Neuronal stem cell (in vitro differentiated cells): ENCODE data around the gene PRKCE.

Experiments used
- DNase-seq: peaks from one replicate; pipeline ENCODE4 v3.0.0-alpha.2; 2013; ENCODE audit warnings: low spot score
- H2AFZ ChIP-seq: one replicate; pipeline ENCODE4 v1.6.1; 2013; ENCODE audit warnings: mild to moderate bottlenecking, low read length, inconsistent platforms
- H2AK5ac ChIP-seq: 2 replicates; pipeline ENCODE4 v1.6.1; 2013; ENCODE audit warnings: low read depth, mild to moderate bottlenecking, inconsistent platforms, low read length, moderate library complexity, mixed read lengths
- H2BK120ac ChIP-seq: 2 replicates; pipeline ENCODE4 v1.6.1; 2013; ENCODE audit warnings: low read depth, mild to moderate bottlenecking, inconsistent platforms, low read length, moderate library complexity, mixed read lengths
- H2BK12ac ChIP-seq: one replicate; pipeline ENCODE4 v1.6.1; 2013; ENCODE audit warnings: low read length, inconsistent platforms
- H2BK15ac ChIP-seq: 2 replicates; pipeline ENCODE4 v1.6.1; 2013; ENCODE audit warnings: mild to moderate bottlenecking, low read length, inconsistent platforms, mixed read lengths
- H2BK5ac ChIP-seq: one replicate; pipeline ENCODE4 v1.6.1; 2013; ENCODE audit warnings: inconsistent platforms, mild to moderate bottlenecking, low read length, moderate library complexity
- H3K14ac ChIP-seq: one replicate; pipeline ENCODE4 v1.6.1; 2013; ENCODE audit warnings: low read length, inconsistent platforms
- H3K18ac ChIP-seq: 2 replicates; pipeline ENCODE4 v1.6.1; 2013; ENCODE audit warnings: low read length, inconsistent platforms
- H3K23ac ChIP-seq: 2 replicates; pipeline ENCODE4 v1.6.1; 2013; ENCODE audit warnings: low read depth, mild to moderate bottlenecking, mixed read lengths, low read length, inconsistent platforms; ENCODE audit not compliant: poor library complexity
- H3K27ac ChIP-seq: replicated peaks from 3 replicates; pipeline ENCODE4 v1.5.1; 2013; ENCODE audit warnings: low read length, inconsistent platforms
- H3K27me3 ChIP-seq, 3 experiments: 2 replicates each; pipeline ENCODE4 v1.6.1; 2013; ENCODE audit warnings: low read length in 3 of 3, mild to moderate bottlenecking in 2 of 3, inconsistent platforms in 1 of 3, low read depth in 1 of 3, mixed read lengths in 1 of 3, moderate library complexity in 1 of 3; ENCODE audit not compliant: control insufficient read depth in 3 of 3, insufficient read depth in 3 of 3
- H3K36me3 ChIP-seq, 2 donors: replicated peaks in 1 of 2; 2 replicates each; pipeline ENCODE4 v1.6.1; 2013; ENCODE audit warnings: low read length in 2 of 2; ENCODE audit not compliant: control insufficient read depth in 2 of 2, insufficient read depth in 2 of 2
- H3K4ac ChIP-seq: 2 replicates; pipeline ENCODE4 v1.6.1; 2013; ENCODE audit warnings: inconsistent platforms, mild to moderate bottlenecking, low read length, moderate library complexity
- H3K4me1 ChIP-seq, 2 donors: 1 replicate in 1 of 2; 2 replicates in 1 of 2; pipeline ENCODE4 v1.6.1; 2013; ENCODE audit warnings: low read length in 2 of 2, low read depth in 1 of 2; ENCODE audit not compliant: control insufficient read depth in 2 of 2, insufficient read depth in 1 of 2
- H3K4me2 ChIP-seq: one replicate; pipeline ENCODE4 v1.6.1; 2013; ENCODE audit warnings: mild to moderate bottlenecking, low read length, inconsistent platforms; ENCODE audit not compliant: insufficient read depth, poor library complexity, severe bottlenecking
- H3K4me3 ChIP-seq, 2 donors: 2 replicates each; pipeline ENCODE4 v1.5.1; 2013; ENCODE audit warnings: low read length in 2 of 2, mild to moderate bottlenecking in 2 of 2, inconsistent platforms in 1 of 2, moderate library complexity in 1 of 2
- H3K79me1 ChIP-seq: one replicate; pipeline ENCODE4 v1.6.1; 2013; ENCODE audit warnings: low read depth, mild to moderate bottlenecking, inconsistent platforms, low read length, moderate library complexity
- H3K9ac ChIP-seq: one replicate; pipeline ENCODE4 v1.6.1; 2013; ENCODE audit warnings: mild to moderate bottlenecking, low read depth, low read length, inconsistent platforms; ENCODE audit not compliant: poor library complexity
- H3K9me3 ChIP-seq, 2 donors: replicated peaks in 1 of 2; 2 replicates each; pipeline versions ENCODE3 to v1.6.1; 2013; ENCODE audit warnings: low read length in 2 of 2, mild to moderate bottlenecking in 2 of 2, inconsistent platforms in 1 of 2, low read depth in 1 of 2, mixed read lengths in 1 of 2, moderate library complexity in 1 of 2; ENCODE audit not compliant: control insufficient read depth in 2 of 2, insufficient read depth in 1 of 2
- H4K8ac ChIP-seq: one replicate; pipeline ENCODE4 v1.6.1; 2013; ENCODE audit warnings: low read depth, mild to moderate bottlenecking, inconsistent platforms, low read length, moderate library complexity
- H4K91ac ChIP-seq: one replicate; pipeline ENCODE4 v1.6.1; 2013; ENCODE audit warnings: low read length, low read depth, mild to moderate bottlenecking, inconsistent platforms; ENCODE audit not compliant: poor library complexity
- WGBS, 2 donors: extraction: QIAGEN DNeasy Blood & Tissue Kit; methylation state at CpG; one replicate each; pipeline ENCODE4 v1.1.7; 2013; ENCODE audit warnings: missing lambda C conversion rate in 2 of 2, mixed read lengths in 1 of 2; ENCODE audit not compliant: insufficient read length in 2 of 2, insufficient replicate concordance in 1 of 2; ENCODE audit errors: extremely low coverage in 2 of 2; 5-methylcytosine and 5-hydroxymethylcytosine counted together

The PRKCE gene

GRCh38 chr2:46001290-46001689 lies 349.8 kb downstream of the PRKCE start:
- Histone ChIP-seq H2AK5ac (no peak overlapping the region), H3K23ac (no peak overlapping the region), H2AFZ (no peak overlapping the region), H3K27ac (no peak overlapping the region), H3K9me3 (no peaks in the 10 kb centered on the region), H3K14ac (no peak overlapping the region), H3K36me3 (peaks cover 0 to 19% of the 10 kb centered on the region in 2 donors), H3K4me2 (no peak overlapping the region), H2BK12ac (no peak overlapping the region), H4K8ac (no peak overlapping the region), H3K4me3 (no peak overlapping the region), H3K27me3 (no peaks in the 10 kb centered on the region), H3K4ac (no peak overlapping the region), H3K79me1 (no peaks in the 10 kb centered on the region), H2BK15ac (no peak overlapping the region), H3K4me1 (no peaks in the 10 kb centered on the region), H3K18ac (no peak overlapping the region), H2BK120ac (no peak overlapping the region), H2BK5ac (no peak overlapping the region), H3K9ac (no peak overlapping the region), H4K91ac (no peak overlapping the region)
- no peak for DNase-seq
- no CpG with 5 or more reads among the region's 7 CpGs for WGBS, 2 donors

- Histone ChIP-seq H2AK5ac (no peak overlapping the region), H3K4ac (no peak overlapping the region), H2BK120ac (no peak overlapping the region), H3K4me3 (no peak overlapping the region), H3K27ac (no peak overlapping the region), H3K18ac (no peak overlapping the region), H3K4me1 (no peaks in the 10 kb centered on the region), H2AFZ (no peak overlapping the region), H3K4me2 (no peak overlapping the region), H3K9me3 (no peaks in the 10 kb centered on the region), H3K23ac (no peak overlapping the region), H4K8ac (no peak overlapping the region), H3K79me1 (no peaks in the 10 kb centered on the region), H3K27me3 (no peaks in the 10 kb centered on the region), H3K9ac (no peak overlapping the region), H2BK5ac (no peak overlapping the region), H2BK15ac (no peak overlapping the region), H2BK12ac (no peak overlapping the region), H3K14ac (no peak overlapping the region), H4K91ac (no peak overlapping the region), H3K36me3 (peaks cover 0 to 20% of the 10 kb centered on the region in 2 donors)
- no CpG with 5 or more reads among the region's 8 CpGs for WGBS, 2 donors
- DNase-seq = no peak
Observed at GRCh38 chr2:46001741-46002506, 350.4 kb downstream of the PRKCE start.

- no peak overlapping the region for H4K8ac ChIP-seq
- no peak for DNase-seq
- no peak overlapping the region for H3K9ac ChIP-seq
- H3K36me3 ChIP-seq = peaks cover 0 to 26% of the 10 kb centered on the region in 2 donors
- no peak overlapping the region for H2BK15ac ChIP-seq
- no peaks in the 10 kb centered on the region for H3K9me3 ChIP-seq
- H2BK12ac ChIP-seq = no peak overlapping the region
- no peaks in the 10 kb centered on the region for H3K4me1 ChIP-seq
- no peak overlapping the region for H3K14ac ChIP-seq
- H3K27me3 ChIP-seq = no peaks in the 10 kb centered on the region
- no peaks in the 10 kb centered on the region for H3K79me1 ChIP-seq
- no peak overlapping the region for H3K27ac ChIP-seq
- H3K4ac ChIP-seq = no peak overlapping the region
- no peak overlapping the region for H3K4me3 ChIP-seq
- no CpG with 5 or more reads among the region's 1 CpG for WGBS, 2 donors
- no peak overlapping the region for H2AK5ac ChIP-seq
- no peak overlapping the region for H2BK5ac ChIP-seq
- no peak overlapping the region for H2AFZ ChIP-seq
- no peak overlapping the region for H3K18ac ChIP-seq
- no peak overlapping the region for H4K91ac ChIP-seq
- no peak overlapping the region for H3K4me2 ChIP-seq
- no peak overlapping the region for H2BK120ac ChIP-seq
- no peak overlapping the region for H3K23ac ChIP-seq
Observed at GRCh38 chr2:46002507-46002883, 351.0 kb downstream of the PRKCE start.

- no peak overlapping the region for H3K4me3 ChIP-seq
- no peak overlapping the region for H3K27ac ChIP-seq
- no peak overlapping the region for H2AK5ac ChIP-seq
- no peaks in the 10 kb centered on the region for H3K9me3 ChIP-seq
- peaks cover 0 to 28% of the 10 kb centered on the region in 2 donors for H3K36me3 ChIP-seq
- WGBS, 2 donors = no CpG with 5 or more reads among the region's 2 CpGs
- H3K18ac ChIP-seq = no peak overlapping the region
- H3K79me1 ChIP-seq = no peaks in the 10 kb centered on the region
- no peak overlapping the region for H3K23ac ChIP-seq
- no peak overlapping the region for H2BK12ac ChIP-seq
- no peaks in the 10 kb centered on the region for H3K4me1 ChIP-seq
- H2AFZ ChIP-seq = no peak overlapping the region
- no peak overlapping the region for H3K4me2 ChIP-seq
- DNase-seq = no peak
- H2BK120ac ChIP-seq = no peak overlapping the region
- H4K91ac ChIP-seq = no peak overlapping the region
- H2BK5ac ChIP-seq = no peak overlapping the region
- H3K27me3 ChIP-seq = no peaks in the 10 kb centered on the region
- no peak overlapping the region for H3K9ac ChIP-seq
- H2BK15ac ChIP-seq = no peak overlapping the region
- no peak overlapping the region for H4K8ac ChIP-seq
- no peak overlapping the region for H3K4ac ChIP-seq
- no peak overlapping the region for H3K14ac ChIP-seq
Observed at GRCh38 chr2:46002947-46003346, 351.5 kb downstream of the PRKCE start.
